Upper lobe of left lung (tissue), 6 donors: ENCODE data around the gene PLB1. TPM values are rescaled to one million over a fixed set of nuclear protein-coding genes. Genes with fewer than 3 reads are reported as not detected.

ENCODE experiments used
- ATAC-seq, 2 donors: fragments of 200-7000 bp; cut with Tn5 transposase; one replicate each; pipeline ENCODE4 v1.9.1; 2022; ENCODE audit warnings: mild to moderate bottlenecking in 2 of 2, moderate library complexity in 2 of 2; ENCODE audit not compliant: low FRiP score in 2 of 2
- DNase-seq, 2 donors: peaks; one replicate each; pipeline ENCODE4 v3.0.0-alpha.2; 2019 to 2020
- H3K27ac ChIP-seq, 4 donors: fragments of 200-600 bp; sonication (generic); one replicate each; pipeline ENCODE4 v1.5.1; 2016 to 2019
- H3K27me3 ChIP-seq, 4 donors: fragments of 200-600 bp; sonication (generic); one replicate each; pipeline ENCODE4 v1.5.1; 2017 to 2019
- H3K36me3 ChIP-seq, 4 donors: fragments of 200-600 bp; sonication (generic); one replicate each; pipeline ENCODE4 v1.5.1; 2016 to 2019
- H3K4me1 ChIP-seq, 4 donors: fragments of 200-600 bp; sonication (generic); one replicate each; pipeline ENCODE4 v1.5.1; 2018 to 2019
- H3K4me3 ChIP-seq, 4 donors: fragments of 200-600 bp; sonication (generic); one replicate each; pipeline ENCODE4 v1.5.1; 2017 to 2019; ENCODE audit warnings: mild to moderate bottlenecking in 2 of 4, moderate library complexity in 1 of 4
- H3K9me3 ChIP-seq, 4 donors: fragments of 200-600 bp; sonication (generic); one replicate each; pipeline ENCODE4 v1.5.1; 2018 to 2019
- CTCF ChIP-seq, 6 experiments: fragments of 450-650 bp in 4 of 6; fragments of 200-600 bp in 2 of 6; sonication (generic) in 2 of 6; IDR thresholded peaks; one replicate each; pipeline ENCODE4 v1.5.1; 2016 to 2019; ENCODE audit warnings: antibody characterized with exemption in 6 of 6
- EP300 ChIP-seq, 4 donors: sonication (generic); formaldehyde crosslinking; IDR thresholded peaks; one replicate each; pipeline ENCODE4 v1.5.1; 2017; ENCODE audit warnings: antibody characterized with exemption in 4 of 4, control low read depth in 2 of 4
- POLR2A ChIP-seq, 4 donors: fragments of 450-650 bp; IDR thresholded peaks; one replicate each; pipeline ENCODE4 v1.5.1; 2016 to 2017; ENCODE audit warnings: antibody characterized with exemption in 4 of 4, mild to moderate bottlenecking in 2 of 4
- POLR2AphosphoS5 ChIP-seq, 2 donors: sonication (generic); formaldehyde crosslinking; IDR thresholded peaks; one replicate each; pipeline ENCODE4 v1.5.1; 2017; ENCODE audit warnings: antibody characterized with exemption in 2 of 2
- WGBS, 2 donors: methylation state at CpG; one replicate each; pipeline ENCODE4 v1.1.5; 2017 to 2018; 5-methylcytosine and 5-hydroxymethylcytosine counted together
- total RNA-seq, 6 donors: library from RNA; depleted of rRNA in 4 of 6; stranded (reverse); fragments of >200 nt in 4 of 6; gene quantifications; one replicate each; pipeline versions ENCODE4 v1.1.0 to v1.2.1, GENCODE V29; 2016 to 2021
- donor health status: DM: no; HTN: no; CAD: no; lungs with moderate emphysema.
- donor health status: DM: no; HTN: yes; CAD: no; lungs with severe emphysema.

The PLB1 gene
- total RNA-seq, 6 donors from 2014 or later, result 3.1 to 9.1 (median 5.4) TPM

- H3K36me3 ChIP-seq, result no peaks in the 10 kb centered on the region
- no peak overlapping the region for H3K4me3 ChIP-seq
- WGBS, 2 donors, result 95 to 98% methylated on average over 12 of the region's 12 CpGs
- H3K9me3 ChIP-seq, result no peaks in the 10 kb centered on the region
- TF ChIP-seq POLR2AphosphoS5 (IDR thresholded peaks at IDR 0.05) (no peak), CTCF (IDR thresholded peaks at IDR 0.05) (no peak), EP300 (IDR thresholded peaks at IDR 0.05) (no peak), POLR2A (IDR thresholded peaks at IDR 0.05) (no peak)
- ATAC-seq (no peak), DNase-seq (no peak)
- H3K27ac ChIP-seq, result peak overlapping the region; percentile 46 to 96 (median 88)
- H3K27me3 ChIP-seq, result no peaks in the 10 kb centered on the region
- peaks cover 38 to 54% (median 44%) of the 10 kb centered on the region in 4 donors for H3K4me1 ChIP-seq
These were observed 127.9 kb downstream of the PLB1 start for GRCh38 chr2:28623582-28624405.

- peaks cover 38 to 54% (median 44%) of the 10 kb centered on the region in 4 donors for H3K4me1 ChIP-seq
- TF ChIP-seq EP300 (IDR thresholded peaks at IDR 0.05), result no peak
- H3K27ac ChIP-seq, result peak overlapping the region; percentile 87 to 96 (median 88)
- H3K27me3 ChIP-seq, result no peaks in the 10 kb centered on the region
- no peaks in the 10 kb centered on the region for H3K9me3 ChIP-seq
- 42 to 58% methylated on average over 2 of the region's 2 CpGs for WGBS, 2 donors
- DNase-seq, result no peak
- no peak overlapping the region for H3K4me3 ChIP-seq
- no peak for ATAC-seq
- no peaks in the 10 kb centered on the region for H3K36me3 ChIP-seq
These were observed 128.6 kb downstream of the PLB1 start for GRCh38 chr2:28624436-28624792.

GRCh38 chr2:28624793-28625701, 129.2 kb downstream of the PLB1 start:
- Histone ChIP-seq H3K4me1 (peaks cover 38 to 53% (median 44%) of the 10 kb centered on the region in 4 donors), H3K4me3 (no peak overlapping the region), H3K36me3 (no peaks in the 10 kb centered on the region), H3K9me3 (no peaks in the 10 kb centered on the region), H3K27ac (peak overlapping the region; percentile 87 to 96 (median 88)), H3K27me3 (no peaks in the 10 kb centered on the region)
- peak; percentile 18 to 80 for ATAC-seq
- 42 to 58% methylated on average over 12 to 19 of the region's 19 CpGs for WGBS, 2 donors
- TF ChIP-seq EP300 (IDR thresholded peaks at IDR 0.05) (peak in 2 of 4 donors; percentile 46 to 79), POLR2A (IDR thresholded peaks at IDR 0.05) (peak in 1 of 4 donors; percentile 67), POLR2AphosphoS5 (IDR thresholded peaks at IDR 0.05) (peak; percentile 76 to 83), CTCF (IDR thresholded peaks at IDR 0.05) (peak in 3 of 6 experiments; percentile 5 to 21 (median 16))
- peak; percentile 85 to 90 for DNase-seq

DNA sequence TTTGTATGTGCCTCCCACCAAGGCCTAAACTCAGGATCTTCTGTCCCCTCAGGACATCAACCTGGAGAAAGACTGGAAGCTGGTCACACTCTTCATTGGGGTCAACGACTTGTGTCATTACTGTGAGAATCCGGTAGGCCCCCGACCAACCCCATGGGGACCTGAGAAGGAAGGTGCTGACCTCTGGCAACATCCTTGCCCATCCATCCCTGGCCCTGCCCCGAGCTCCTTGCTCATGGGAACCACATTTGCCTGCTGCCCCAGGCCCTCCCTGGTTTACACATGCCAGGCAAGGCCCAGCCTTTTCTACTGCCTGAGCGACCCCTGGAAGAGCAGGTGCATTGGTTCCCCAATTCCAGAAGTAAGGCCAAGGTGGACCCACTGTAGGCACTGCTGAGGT, 130.5 kb downstream of the PLB1 start:
- no peak for ATAC-seq
- H3K9me3 ChIP-seq, result no peaks in the 10 kb centered on the region
- H3K4me1 ChIP-seq, result peaks cover 25 to 39% (median 30%) of the 10 kb centered on the region in 4 donors
- no peaks in the 10 kb centered on the region for H3K27me3 ChIP-seq
- no peaks in the 10 kb centered on the region for H3K36me3 ChIP-seq
- TF ChIP-seq POLR2A (IDR thresholded peaks at IDR 0.05) (no peak), POLR2AphosphoS5 (IDR thresholded peaks at IDR 0.05) (no peak), CTCF (IDR thresholded peaks at IDR 0.05) (no peak), EP300 (IDR thresholded peaks at IDR 0.05) (no peak)
- DNase-seq, result no peak
- H3K27ac ChIP-seq, result peak overlapping the region; percentile 87 to 96 (median 88)
- WGBS, 2 donors, result 86 to 96% methylated on average over 1 to 4 of the region's 5 CpGs
- H3K4me3 ChIP-seq, result no peak overlapping the region

- no peaks in the 10 kb centered on the region for H3K27me3 ChIP-seq
- DNase-seq (no peak), ATAC-seq (peak in 1 of 2 donors; percentile 57)
- no peaks in the 10 kb centered on the region for H3K36me3 ChIP-seq
- no peaks in the 10 kb centered on the region for H3K9me3 ChIP-seq
- WGBS, 2 donors, result 85 to 86% methylated on average over 7 of the region's 7 CpGs
- H3K4me3 ChIP-seq, result no peak overlapping the region
- H3K4me1 ChIP-seq, result peaks cover 19 to 34% (median 27%) of the 10 kb centered on the region in 4 donors
- TF ChIP-seq POLR2AphosphoS5 (IDR thresholded peaks at IDR 0.05) (peak; percentile 69 to 78), CTCF (IDR thresholded peaks at IDR 0.05) (no peak), POLR2A (IDR thresholded peaks at IDR 0.05) (no peak), EP300 (IDR thresholded peaks at IDR 0.05) (peak in 3 of 4 donors; percentile 51 to 90 (median 84))
- peak overlapping the region; percentile 87 to 96 (median 88) for H3K27ac ChIP-seq
These were observed 131.1 kb downstream of the PLB1 start for GRCh38 chr2:28626891-28627421.
